ENCODE results near the gene POLR2F.

The POLR2F gene

DNA sequence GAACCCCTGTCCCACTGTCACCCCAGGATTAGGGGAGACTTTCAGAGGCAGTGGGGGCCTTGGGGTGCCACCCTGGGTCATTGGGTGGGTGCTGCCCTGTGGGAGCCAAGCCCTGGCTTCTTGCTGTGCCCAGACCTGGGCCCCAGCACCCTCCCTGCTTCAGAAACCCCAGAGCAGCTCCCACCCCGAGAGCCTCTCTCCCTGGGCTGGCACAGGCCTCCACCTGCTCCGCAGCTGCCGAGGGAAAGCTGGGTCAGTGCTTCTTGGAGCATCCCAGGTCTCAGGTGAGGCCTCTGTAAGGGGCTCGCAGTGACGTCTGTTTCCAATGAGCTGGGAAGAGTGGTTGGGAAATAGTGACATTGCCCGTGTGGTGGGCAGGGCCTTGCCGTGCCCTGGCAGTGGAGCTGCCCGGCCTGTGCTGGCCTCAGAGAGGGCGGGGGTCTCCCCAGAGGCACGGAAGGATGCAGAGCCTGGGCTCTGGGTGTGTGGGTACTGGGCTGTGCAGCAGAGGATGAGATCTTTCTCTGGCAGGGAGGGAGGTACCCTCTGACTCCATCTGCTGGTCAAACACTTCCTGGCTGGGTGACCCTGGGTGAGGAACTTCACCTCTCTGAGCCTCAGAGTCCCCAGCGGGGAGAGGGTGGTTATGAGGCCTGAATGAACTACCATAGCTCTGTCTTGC is 23.1 kb upstream of the POLR2F start:
- no peaks in the 10 kb centered on the region for H3K9me3 ChIP-seq (ENCODE audit: severe bottlenecking)
- DNase-seq (ENCODE audit: low spot score) (peak; percentile 47), ATAC-seq (ENCODE audit: low read depth) (peak; percentile 15; the same call in 1 of the 3 replicates)
- peaks cover 4% of the 10 kb centered on the region for H3K4me1 ChIP-seq (ENCODE audit: insufficient read depth, poor library complexity, severe bottlenecking)
- H3K27me3 ChIP-seq (ENCODE audit: insufficient read depth, poor library complexity, severe bottlenecking) = no peaks in the 10 kb centered on the region
- H3K36me3 ChIP-seq (ENCODE audit: low read depth) = peaks cover 97% of the 10 kb centered on the region
- no peak overlapping the region for H3K4me3 ChIP-seq (ENCODE audit: severe bottlenecking)
- TF ChIP-seq, protein P1, sequence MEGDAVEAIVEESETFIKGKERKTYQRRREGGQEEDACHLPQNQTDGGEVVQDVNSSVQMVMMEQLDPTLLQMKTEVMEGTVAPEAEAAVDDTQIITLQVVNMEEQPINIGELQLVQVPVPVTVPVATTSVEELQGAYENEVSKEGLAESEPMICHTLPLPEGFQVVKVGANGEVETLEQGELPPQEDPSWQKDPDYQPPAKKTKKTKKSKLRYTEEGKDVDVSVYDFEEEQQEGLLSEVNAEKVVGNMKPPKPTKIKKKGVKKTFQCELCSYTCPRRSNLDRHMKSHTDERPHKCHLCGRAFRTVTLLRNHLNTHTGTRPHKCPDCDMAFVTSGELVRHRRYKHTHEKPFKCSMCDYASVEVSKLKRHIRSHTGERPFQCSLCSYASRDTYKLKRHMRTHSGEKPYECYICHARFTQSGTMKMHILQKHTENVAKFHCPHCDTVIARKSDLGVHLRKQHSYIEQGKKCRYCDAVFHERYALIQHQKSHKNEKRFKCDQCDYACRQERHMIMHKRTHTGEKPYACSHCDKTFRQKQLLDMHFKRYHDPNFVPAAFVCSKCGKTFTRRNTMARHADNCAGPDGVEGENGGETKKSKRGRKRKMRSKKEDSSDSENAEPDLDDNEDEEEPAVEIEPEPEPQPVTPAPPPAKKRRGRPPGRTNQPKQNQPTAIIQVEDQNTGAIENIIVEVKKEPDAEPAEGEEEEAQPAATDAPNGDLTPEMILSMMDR (IDR thresholded peaks at IDR 0.05; ENCODE audit: poor library complexity, severe bottlenecking) = peak; percentile 47
- no peak overlapping the region for H3K27ac ChIP-seq (ENCODE audit: poor library complexity, severe bottlenecking)

DNA sequence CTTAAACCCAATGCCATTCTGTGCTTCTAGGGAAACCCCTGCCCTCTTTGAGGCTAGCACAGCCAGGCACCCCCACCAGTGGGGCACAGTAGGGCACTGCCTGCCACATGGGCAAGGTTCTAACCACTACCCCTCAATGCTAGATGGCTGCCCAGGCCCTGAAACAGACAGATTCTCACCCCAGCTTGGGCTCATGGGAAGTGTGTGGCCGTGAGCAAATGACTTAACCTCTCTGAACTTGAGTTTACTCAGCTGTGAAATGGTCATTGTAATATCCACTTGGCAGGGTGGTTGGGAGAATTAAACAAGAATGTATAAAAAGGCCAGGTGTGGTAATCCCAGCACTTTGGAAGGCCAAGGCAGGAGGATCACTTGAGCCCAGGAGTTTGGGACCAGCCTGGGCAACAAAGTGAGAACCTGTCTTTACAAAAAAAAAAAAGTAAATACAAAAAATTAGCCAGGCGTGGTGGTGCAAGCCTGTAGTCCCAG is 22.5 kb upstream of the POLR2F start:
- H3K36me3 ChIP-seq (ENCODE audit: low read depth) = peaks cover 97% of the 10 kb centered on the region
- H3K4me3 ChIP-seq (ENCODE audit: severe bottlenecking) = no peak overlapping the region
- no peak for DNase-seq (ENCODE audit: low spot score)
- H3K27me3 ChIP-seq (ENCODE audit: insufficient read depth, poor library complexity, severe bottlenecking) = no peaks in the 10 kb centered on the region
- TF ChIP-seq, protein P1 (IDR thresholded peaks at IDR 0.05; ENCODE audit: poor library complexity, severe bottlenecking) = peak; percentile 24
- no peaks in the 10 kb centered on the region for H3K9me3 ChIP-seq (ENCODE audit: severe bottlenecking)
- H3K27ac ChIP-seq (ENCODE audit: poor library complexity, severe bottlenecking) = no peak overlapping the region
- ATAC-seq (ENCODE audit: low read depth) = no peak
- H3K4me1 ChIP-seq (ENCODE audit: insufficient read depth, poor library complexity, severe bottlenecking) = peaks cover 4% of the 10 kb centered on the region

DNA sequence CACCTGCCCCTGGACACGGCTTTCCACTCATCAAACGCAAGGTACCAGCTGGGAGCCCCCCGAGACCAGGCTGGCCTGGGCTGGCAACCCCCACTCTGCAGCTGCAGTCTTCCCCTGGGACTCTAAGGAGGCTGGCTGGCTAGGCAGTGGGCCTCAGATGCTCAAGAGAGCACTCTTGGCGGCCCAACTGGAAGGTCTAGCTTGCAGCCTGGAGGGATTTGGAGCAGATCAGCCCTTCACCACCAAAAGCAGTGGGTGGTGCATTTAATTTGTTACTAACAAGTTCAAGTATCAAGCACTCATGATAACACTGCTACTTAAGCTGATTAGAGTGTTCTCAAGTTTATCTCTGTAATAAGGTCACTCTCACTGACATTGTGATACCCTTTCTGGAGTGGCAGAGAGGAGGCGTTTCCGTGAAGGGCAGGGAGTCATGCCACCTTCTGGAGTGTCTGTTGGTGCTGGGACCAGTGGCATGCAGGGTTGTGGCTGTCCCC is 21.6 kb upstream of the POLR2F start:
- Histone ChIP-seq H3K27ac (ENCODE audit: poor library complexity, severe bottlenecking) (no peak overlapping the region), H3K36me3 (ENCODE audit: low read depth) (peaks cover 97% of the 10 kb centered on the region), H3K4me3 (ENCODE audit: severe bottlenecking) (no peak overlapping the region)

DNA sequence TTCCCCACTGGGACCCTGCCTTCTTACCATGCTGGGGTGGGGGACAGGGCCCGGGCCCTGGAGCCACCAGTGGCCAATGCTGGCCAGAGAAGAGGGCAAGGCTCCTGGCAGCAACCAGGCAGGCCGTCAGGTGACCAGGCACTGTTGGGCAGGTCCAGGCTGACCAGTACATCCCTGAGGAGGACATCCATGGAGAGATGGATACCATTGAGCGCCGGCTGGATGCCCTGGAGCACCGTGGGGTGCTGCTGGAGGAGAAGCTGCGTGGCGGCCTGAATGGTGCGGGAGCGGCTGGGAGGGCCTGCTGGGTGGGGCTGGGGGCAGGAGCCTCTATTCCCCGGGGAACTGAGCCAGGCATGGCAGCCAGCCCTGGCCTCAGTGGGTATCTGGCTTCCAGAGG is 21.1 kb upstream of the POLR2F start:
- no peak overlapping the region for H3K4me3 ChIP-seq (ENCODE audit: severe bottlenecking)
- DNase-seq (ENCODE audit: low spot score) (no peak), ATAC-seq (ENCODE audit: low read depth) (no peak)
- H3K9me3 ChIP-seq (ENCODE audit: severe bottlenecking) = no peaks in the 10 kb centered on the region
- H3K27me3 ChIP-seq (ENCODE audit: insufficient read depth, poor library complexity, severe bottlenecking) = no peaks in the 10 kb centered on the region
- TF ChIP-seq, protein P1 (IDR thresholded peaks at IDR 0.05; ENCODE audit: poor library complexity, severe bottlenecking) = no peak
- peaks cover 4% of the 10 kb centered on the region for H3K4me1 ChIP-seq (ENCODE audit: insufficient read depth, poor library complexity, severe bottlenecking)
- H3K27ac ChIP-seq (ENCODE audit: poor library complexity, severe bottlenecking) = no peak overlapping the region
- peaks cover 97% of the 10 kb centered on the region for H3K36me3 ChIP-seq (ENCODE audit: low read depth)

More for the DNA sequence above, 21.6 kb upstream of the POLR2F start:
- Histone ChIP-seq H3K9me3 (ENCODE audit: severe bottlenecking) (no peaks in the 10 kb centered on the region), H3K4me1 (ENCODE audit: insufficient read depth, poor library complexity, severe bottlenecking) (peaks cover 4% of the 10 kb centered on the region), H3K27me3 (ENCODE audit: insufficient read depth, poor library complexity, severe bottlenecking) (no peaks in the 10 kb centered on the region)
- TF ChIP-seq, protein P1 (IDR thresholded peaks at IDR 0.05; ENCODE audit: poor library complexity, severe bottlenecking) = no peak
- ATAC-seq (ENCODE audit: low read depth) = no peak
- no peak for DNase-seq (ENCODE audit: low spot score)

Data from RWPE2 (cell line).